Measurements from ENCODE around the gene ZNF117. TPM values are rescaled to one million over a fixed set of nuclear protein-coding genes. Genes with fewer than 3 reads are reported as not detected.
"Not testable (repeated sequence)": the region's sequence is repeated elsewhere in the genome, so short reads cannot be mapped to it uniquely, and the experiment has no call there.

ZNF117 gene
- total RNA-seq: 1 to 10 TPM in 2 of 4 donors, under 1 TPM in 2; 0.78 to 1.9 (median 1.1) TPM

GRCh38 chr7:64990936-64991335, at the start of gene ZNF117:
Gene ZNF117, minus strand, starts transcription at chr7:64991036.
- DNase-seq (no peak), ATAC-seq (no peak)
- intact Hi-C loops (cut with DNase I; ENCODE audit: low total_unique reads): no loop called here
- H3K36me3 ChIP-seq: peaks cover 0 to 8% of the 10 kb centered on the region in 2 donors
- H3K4me3 ChIP-seq: no peak within 1 kb of the TSS
- in situ Hi-C loops (cut with MboI; ENCODE audit: low sequenced_read_pairs in 4 of 4): no loop called here
- no peaks in the 10 kb centered on the region for H3K9me3 ChIP-seq
- H3K27me3 ChIP-seq: no peaks in the 10 kb centered on the region
- no peak for TF ChIP-seq POLR2A (IDR thresholded peaks at IDR 0.05)
- TF ChIP-seq CTCF (IDR thresholded peaks at IDR 0.05 in 4 of 5, conservative IDR thresholded peaks at IDR 0.05 in 1 of 5): no peak
- H3K27ac ChIP-seq: peak within 1 kb of the TSS in 1 of 4 donors; percentile 46
- H3K4me1 ChIP-seq: no peaks in the 10 kb centered on the region

- Histone ChIP-seq H3K4me3 (peak overlapping the region; percentile 70 to 93 (median 82)), H3K27ac (peak overlapping the region; percentile 87 to 97 (median 95)), H3K4me1 (peaks cover 19% of the 10 kb centered on the region in 2 donors)
- in situ Hi-C loops (cut with MboI; ENCODE audit: low sequenced_read_pairs in 4 of 4); H3K27me3 ChIP-seq; H3K9me3 ChIP-seq; H3K36me3 ChIP-seq: not testable (repeated sequence)
- intact Hi-C loops (cut with DNase I; ENCODE audit: low total_unique reads): loop anchor here (1.0 to 5.0 kb wide), 3 partner anchors 32 to 334 kb away; partner anchors contain the start of genes ERV3-1 and ZNF92
- DNase-seq (peak in 1 of 2 donors; percentile 35), ATAC-seq (peak; percentile 28 to 33)
Observed at GRCh38 chr7:65038767-65039166, 47.9 kb upstream of the ZNF117 start.

- H3K4me1 ChIP-seq: peaks cover 19% of the 10 kb centered on the region in 2 donors
- DNase-seq (peak; percentile 90 to 92), ATAC-seq (peak; percentile 89 to 90)
- no peaks in the 10 kb centered on the region for H3K9me3 ChIP-seq
- no peaks in the 10 kb centered on the region for H3K36me3 ChIP-seq
- in situ Hi-C loops (cut with MboI; ENCODE audit: low sequenced_read_pairs in 4 of 4): no loop called here
- TF ChIP-seq POLR2A (IDR thresholded peaks at IDR 0.05) (peak; percentile 56 to 71), CTCF (IDR thresholded peaks at IDR 0.05 in 4 of 5, conservative IDR thresholded peaks at IDR 0.05 in 1 of 5) (no peak)
- no peaks in the 10 kb centered on the region for H3K27me3 ChIP-seq
- intact Hi-C loops (cut with DNase I; ENCODE audit: low total_unique reads): loop anchor here (1.0 to 5.0 kb wide), 3 partner anchors 32 to 334 kb away; partner anchors contain the start of genes ERV3-1 and ZNF92
- H3K27ac ChIP-seq: peak overlapping the region; percentile 87 to 97 (median 95)
- H3K4me3 ChIP-seq: peak overlapping the region; percentile 70 to 93 (median 82)
Observed at GRCh38 chr7:65037740-65038688, 47.2 kb upstream of the ZNF117 start.

GRCh38 chr7:65036526-65036925, 45.7 kb upstream of the ZNF117 start:
- H3K4me3 ChIP-seq; ATAC-seq; in situ Hi-C loops (cut with MboI; ENCODE audit: low sequenced_read_pairs in 4 of 4); H3K27me3 ChIP-seq; H3K36me3 ChIP-seq; H3K9me3 ChIP-seq: not testable (repeated sequence)
- H3K27ac ChIP-seq: peak overlapping the region; percentile 18 to 57 (median 47)
- peak; percentile 9 to 33 for DNase-seq
- intact Hi-C loops (cut with DNase I; ENCODE audit: low total_unique reads): loop anchor here (5.0 kb wide), 1 partner anchor 336 kb away; the partner anchor contains the start of gene ZNF92
- H3K4me1 ChIP-seq: peaks cover 19% of the 10 kb centered on the region in 2 donors

- intact Hi-C loops (cut with DNase I; ENCODE audit: low total_unique reads): loop anchor here (5.0 kb wide), 1 partner anchor 337 kb away; the partner anchor contains the start of gene ZNF92
- ATAC-seq; DNase-seq; H3K27ac ChIP-seq; H3K36me3 ChIP-seq; in situ Hi-C loops (cut with MboI; ENCODE audit: low sequenced_read_pairs in 4 of 4); H3K4me3 ChIP-seq; H3K27me3 ChIP-seq; H3K9me3 ChIP-seq: not testable (repeated sequence)
- peaks cover 13 to 19% of the 10 kb centered on the region in 2 donors for H3K4me1 ChIP-seq
Observed at GRCh38 chr7:65035469-65035868, 44.6 kb upstream of the ZNF117 start.

- H3K27ac ChIP-seq; H3K9me3 ChIP-seq; intact Hi-C loops (cut with DNase I; ENCODE audit: low total_unique reads); H3K4me1 ChIP-seq; H3K4me3 ChIP-seq; H3K36me3 ChIP-seq; in situ Hi-C loops (cut with MboI; ENCODE audit: low sequenced_read_pairs in 4 of 4); ATAC-seq; H3K27me3 ChIP-seq; DNase-seq: not testable (repeated sequence)
Observed at GRCh38 chr7:65034120-65034782, 43.4 kb upstream of the ZNF117 start.

GRCh38 chr7:65033391-65033790, 42.6 kb upstream of the ZNF117 start:
- H3K27ac ChIP-seq; H3K36me3 ChIP-seq; H3K4me1 ChIP-seq; in situ Hi-C loops (cut with MboI; ENCODE audit: low sequenced_read_pairs in 4 of 4); H3K4me3 ChIP-seq; ATAC-seq; H3K9me3 ChIP-seq; DNase-seq; H3K27me3 ChIP-seq; intact Hi-C loops (cut with DNase I; ENCODE audit: low total_unique reads): not testable (repeated sequence)

GRCh38 chr7:65025023-65025422, 34.2 kb upstream of the ZNF117 start:
- H3K27ac ChIP-seq; ATAC-seq; intact Hi-C loops (cut with DNase I; ENCODE audit: low total_unique reads); H3K9me3 ChIP-seq; H3K4me3 ChIP-seq; H3K4me1 ChIP-seq; H3K36me3 ChIP-seq; H3K27me3 ChIP-seq; in situ Hi-C loops (cut with MboI; ENCODE audit: low sequenced_read_pairs in 4 of 4); DNase-seq: not testable (repeated sequence)

- ATAC-seq; H3K9me3 ChIP-seq; DNase-seq; H3K36me3 ChIP-seq; H3K4me3 ChIP-seq; H3K27me3 ChIP-seq; H3K4me1 ChIP-seq; intact Hi-C loops (cut with DNase I; ENCODE audit: low total_unique reads); H3K27ac ChIP-seq; in situ Hi-C loops (cut with MboI; ENCODE audit: low sequenced_read_pairs in 4 of 4): not testable (repeated sequence)
Observed at GRCh38 chr7:65020978-65021377, 30.1 kb upstream of the ZNF117 start.

Data from gastrocnemius medialis (tissue), 4 donors.